ENCODE measurements around the gene IQGAP3.
"Not testable (repeated sequence)": the region's sequence is repeated elsewhere in the genome, so short reads cannot be mapped to it uniquely, and the experiment has no call there.

The IQGAP3 gene

DNA sequence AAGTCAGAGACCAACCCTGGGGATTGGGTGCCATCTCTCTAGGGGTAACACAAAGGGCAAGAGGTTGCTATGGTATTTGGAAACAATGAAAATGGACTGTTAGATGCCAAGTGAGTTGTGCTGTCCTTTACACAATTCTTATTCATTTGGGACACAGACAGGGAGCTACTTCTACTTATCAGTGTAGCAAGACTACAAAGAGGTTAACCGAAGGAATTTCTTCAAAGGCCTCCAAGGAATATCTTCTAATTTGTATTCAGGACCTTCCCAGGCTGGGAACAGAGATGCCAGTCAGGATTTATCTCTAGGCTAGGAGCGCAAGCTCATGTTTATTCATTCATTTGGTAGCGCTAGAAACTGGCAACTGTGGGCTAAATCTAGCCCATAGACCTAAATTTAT lies 21.8 kb upstream of the IQGAP3 start:
- FAIRE-seq = no peak

DNA sequence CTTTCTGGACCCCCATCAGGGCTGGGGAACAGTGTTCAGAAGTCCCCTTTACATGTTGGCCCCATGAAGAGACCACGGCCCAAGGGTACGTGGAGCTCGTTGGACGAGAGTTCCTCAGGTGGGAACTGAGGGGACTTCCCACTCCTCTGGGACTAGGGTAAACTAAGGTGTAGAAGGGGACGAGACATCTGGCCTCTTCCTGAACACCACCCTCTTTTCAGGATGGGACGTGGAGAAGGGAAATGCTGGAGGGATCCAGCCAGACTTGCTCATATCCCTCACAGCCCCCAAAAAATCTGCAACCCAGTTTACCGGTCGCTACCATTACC lies 21.3 kb upstream of the IQGAP3 start:
- FAIRE-seq = no peak

DNA sequence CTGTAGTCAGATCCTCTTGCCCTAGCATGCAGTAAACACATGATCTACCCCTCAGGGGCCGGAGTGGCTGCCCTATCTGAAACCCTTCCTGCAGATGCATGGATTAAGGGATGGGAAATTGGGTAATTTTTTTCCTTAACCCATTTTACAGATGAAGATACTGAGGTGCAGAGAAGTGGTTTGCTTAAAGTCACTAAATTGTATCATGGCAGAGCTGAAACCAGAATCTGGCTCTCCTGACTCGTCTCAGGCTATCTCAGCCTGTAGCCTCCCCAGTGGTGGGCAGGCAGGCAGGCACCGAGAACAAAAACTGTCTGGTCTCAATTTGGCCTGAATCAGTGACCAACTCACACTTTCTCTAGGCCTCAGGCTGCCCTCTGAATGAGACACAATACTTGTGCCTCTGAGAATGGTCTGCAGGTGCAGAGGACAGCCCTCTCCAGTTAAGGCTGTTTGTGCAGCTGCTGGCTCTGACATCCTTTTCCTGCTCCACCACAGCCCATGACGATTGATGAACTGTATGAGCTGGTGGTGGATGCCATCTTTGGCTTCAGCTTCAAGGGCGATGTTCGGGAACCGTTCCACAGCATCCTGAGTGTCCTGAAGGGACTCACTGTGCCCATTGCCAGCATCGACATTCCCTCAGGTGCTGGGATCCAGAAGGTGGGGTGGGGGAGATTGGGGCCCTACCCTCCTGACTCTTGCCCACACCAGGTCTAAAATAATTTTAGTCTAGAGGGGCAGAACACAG lies 20.7 kb upstream of the IQGAP3 start:
- no peak for FAIRE-seq

DNA sequence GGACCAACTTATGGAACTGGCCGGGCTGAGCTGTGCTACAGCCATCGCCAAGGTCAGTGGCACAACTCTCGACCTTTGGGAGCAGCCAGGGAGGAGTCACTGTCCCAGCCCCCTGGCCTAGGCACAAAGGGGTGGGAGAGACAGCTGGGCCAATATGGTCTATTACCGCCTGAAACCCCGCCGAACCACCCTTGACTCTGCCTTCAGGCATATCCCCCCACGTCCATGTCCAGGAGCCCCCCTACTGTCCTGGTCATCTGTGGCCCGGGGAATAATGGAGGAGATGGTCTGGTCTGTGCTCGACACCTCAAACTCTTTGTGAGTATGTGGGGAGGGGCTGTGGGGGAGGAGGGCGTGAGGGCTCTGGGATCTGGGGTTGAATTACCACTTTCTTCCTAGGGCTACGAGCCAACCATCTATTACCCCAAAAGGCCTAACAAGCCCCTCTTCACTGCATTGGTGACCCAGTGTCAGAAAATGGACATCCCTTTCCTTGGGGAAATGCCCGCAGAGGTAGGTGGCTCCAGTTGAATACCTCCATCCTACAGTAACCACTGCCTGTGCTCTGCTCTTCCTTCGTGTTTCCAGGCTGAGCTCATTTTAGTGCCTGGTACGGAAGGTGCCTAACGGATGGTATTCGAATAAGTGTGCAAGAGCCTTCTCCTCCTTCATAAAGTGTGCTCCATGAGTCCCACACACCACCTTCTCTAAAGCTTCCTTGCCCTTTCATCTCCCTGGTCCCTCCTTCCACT lies 20.0 kb upstream of the IQGAP3 start:
- FAIRE-seq = no peak

DNA sequence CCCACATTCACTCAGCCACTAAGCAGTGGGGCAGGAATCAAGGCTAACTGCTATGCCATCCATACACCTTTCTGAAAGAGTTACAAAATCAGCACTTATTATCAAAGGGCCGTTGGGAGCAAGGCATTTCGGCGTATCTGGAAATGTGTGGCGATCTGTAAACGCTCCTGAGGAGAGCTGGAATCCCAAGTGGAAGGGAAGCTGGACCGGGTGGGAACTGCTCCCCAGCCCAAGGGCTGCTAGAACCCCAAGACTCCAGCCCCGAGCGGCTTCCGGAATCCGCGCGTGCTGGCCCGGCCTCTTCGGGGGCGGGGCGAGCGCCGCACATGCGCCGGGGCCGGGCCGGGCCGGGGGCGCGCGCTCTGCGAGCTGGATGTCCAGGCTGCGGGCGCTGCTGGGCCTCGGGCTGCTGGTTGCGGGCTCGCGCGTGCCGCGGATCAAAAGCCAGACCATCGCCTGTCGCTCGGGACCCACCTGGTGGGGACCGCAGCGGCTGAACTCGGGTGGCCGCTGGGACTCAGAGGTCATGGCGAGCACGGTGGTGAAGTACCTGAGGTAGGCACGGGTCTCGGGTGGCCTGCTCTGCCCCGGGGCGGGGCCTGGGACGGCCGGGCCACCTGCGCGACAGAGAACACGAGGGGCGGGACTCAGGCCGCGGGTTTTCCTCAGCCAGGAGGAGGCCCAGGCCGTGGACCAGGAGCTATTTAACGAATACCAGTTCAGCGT lies 19.2 kb upstream of the IQGAP3 start, which contains the start of gene NAXE:
Gene NAXE, plus strand, starts transcription at position 345 of the 726 bp plus-strand sequence. Its CDS starts 29 bp downstream, at position 374.
- FAIRE-seq = no peak

DNA sequence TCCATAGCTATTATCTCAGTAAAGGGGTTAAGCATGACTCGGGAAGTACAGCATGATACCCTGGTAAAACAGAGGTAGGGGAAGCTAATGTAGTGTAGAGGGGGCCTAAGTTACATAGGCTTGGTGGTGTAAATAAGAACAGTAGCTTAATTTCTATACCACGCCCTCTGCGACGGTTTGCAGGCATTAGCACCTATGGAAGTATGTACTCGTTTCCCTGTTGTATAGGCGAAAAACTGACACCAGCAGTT lies 18.7 kb upstream of the IQGAP3 start:
- no peak for FAIRE-seq

DNA sequence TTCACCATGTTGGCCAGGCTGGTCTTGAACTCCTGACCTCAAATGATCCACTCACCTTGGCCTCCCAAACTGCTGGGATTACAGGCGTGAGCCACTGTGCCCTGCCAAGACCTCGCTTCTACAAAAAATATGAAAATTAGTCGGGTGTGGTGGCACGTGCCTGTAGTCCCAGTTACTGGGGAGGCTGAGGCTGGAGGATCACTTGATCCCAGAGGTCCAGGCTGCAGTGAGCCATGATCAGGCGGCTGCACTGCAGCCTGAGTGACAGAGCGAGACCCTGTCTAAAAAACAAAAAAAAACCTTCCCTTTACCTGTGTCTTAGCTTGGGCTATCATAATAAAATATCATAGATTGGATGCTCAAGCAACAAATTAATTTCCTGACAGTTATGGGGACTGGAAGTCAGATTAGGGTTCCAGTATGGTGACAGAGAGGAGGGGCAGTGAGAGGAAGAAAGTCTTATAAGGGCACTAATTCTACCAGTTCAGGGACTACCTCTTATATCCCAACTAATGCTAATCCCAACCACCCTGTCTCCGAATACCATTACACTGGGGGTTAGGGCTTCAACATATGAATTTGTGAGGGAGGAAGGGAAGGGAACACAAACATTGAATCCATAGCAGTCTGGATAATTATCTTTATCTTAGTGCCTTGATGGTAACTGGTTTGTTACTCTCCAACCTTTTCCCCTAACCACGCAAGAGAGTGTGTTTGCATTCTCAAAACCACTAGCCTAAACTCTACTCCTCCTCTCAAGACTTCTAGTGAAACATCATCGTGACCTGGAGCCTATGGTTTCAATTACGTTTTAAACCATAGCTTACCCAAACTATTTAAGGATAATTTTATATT lies 18.2 kb upstream of the IQGAP3 start:
- no peak for FAIRE-seq

DNA sequence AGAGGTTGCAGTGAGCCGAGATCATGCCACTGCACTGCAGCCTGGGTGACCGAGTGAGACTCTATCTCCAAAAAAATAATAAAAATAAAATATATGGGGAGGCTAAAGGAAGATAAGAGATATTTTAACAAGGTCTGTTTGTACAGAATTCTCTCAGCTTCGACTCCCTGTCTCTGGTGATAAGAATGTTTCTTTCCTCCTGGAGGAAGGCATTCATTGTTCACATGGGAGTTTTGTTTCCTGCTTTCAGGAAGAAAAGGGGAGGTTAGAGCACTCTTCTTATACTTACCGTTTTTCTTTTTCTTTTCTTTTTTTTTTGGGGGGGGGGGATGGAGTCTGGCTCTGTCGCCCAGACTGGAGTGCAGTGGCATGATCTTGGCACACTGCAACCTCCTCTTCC lies 17.2 kb upstream of the IQGAP3 start:
- no peak for FAIRE-seq

DNA sequence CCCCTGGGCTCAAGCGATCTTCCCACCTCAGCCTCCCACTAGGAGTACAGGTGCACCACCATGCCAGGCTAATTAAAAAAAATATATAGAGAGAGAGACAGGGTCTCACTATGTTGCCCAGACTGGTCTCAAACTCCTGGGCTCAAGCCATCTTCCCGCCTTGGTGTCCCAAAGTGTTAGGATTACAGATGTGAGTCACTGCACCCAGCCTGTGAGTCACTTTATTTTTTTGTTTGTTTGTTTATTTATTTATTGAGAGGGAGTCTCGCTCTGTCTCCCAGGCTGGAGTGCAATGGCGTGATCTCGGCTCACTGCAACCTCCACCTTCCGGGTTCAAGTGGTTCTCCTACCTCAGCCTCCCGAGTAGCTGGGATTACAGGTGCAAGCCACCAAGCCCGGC lies 15.6 kb upstream of the IQGAP3 start:
- not testable (repeated sequence) for FAIRE-seq

DNA sequence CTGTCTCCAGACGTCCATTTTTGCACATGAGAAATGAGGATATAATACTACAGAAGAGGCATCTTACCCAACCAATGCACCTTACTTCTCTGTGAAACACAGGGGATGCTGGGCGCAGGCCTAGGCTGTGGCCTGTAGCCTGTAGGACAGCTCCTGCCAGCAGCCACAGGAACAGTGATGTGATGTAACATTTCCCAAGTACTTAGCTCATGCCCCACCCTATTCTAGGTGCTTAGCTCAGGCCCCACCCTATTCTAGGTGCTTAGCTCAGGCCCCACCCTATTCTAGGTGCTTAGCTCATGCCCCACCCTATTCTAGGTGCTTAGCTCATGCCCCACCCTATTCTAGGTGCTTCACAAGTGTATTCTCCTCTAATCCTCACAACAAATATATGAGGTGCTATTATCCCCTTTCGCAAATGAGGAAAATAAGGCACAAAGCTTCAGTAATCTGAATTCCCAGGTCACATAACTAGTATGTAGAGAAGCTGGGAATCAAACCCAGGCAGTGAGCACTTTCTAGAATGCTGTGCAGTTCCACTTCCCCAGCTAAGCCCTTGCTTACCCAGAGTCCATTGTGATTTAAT lies 14.6 kb upstream of the IQGAP3 start:
- no peak for FAIRE-seq

DNA sequence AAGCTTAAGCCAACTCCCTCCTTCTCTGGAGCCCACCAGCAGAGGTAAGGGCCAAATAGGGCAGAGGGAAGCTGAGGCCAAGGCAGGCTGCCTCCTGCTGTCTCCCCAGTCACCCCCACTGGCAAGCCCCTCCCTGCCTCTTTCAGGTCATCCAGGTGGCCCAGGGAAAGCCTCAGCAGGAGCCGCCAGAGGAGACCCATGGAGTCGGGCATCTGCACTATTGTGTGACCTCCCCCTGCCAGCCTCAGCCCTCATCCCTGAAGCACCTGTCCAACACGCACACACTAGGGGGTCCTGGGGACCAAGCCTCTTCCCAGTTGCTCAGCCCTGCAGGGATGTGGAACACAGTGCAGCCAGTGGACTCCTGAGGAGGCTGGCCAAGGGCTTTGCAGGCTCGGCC lies 14.0 kb upstream of the IQGAP3 start:
- FAIRE-seq = no peak

DNA sequence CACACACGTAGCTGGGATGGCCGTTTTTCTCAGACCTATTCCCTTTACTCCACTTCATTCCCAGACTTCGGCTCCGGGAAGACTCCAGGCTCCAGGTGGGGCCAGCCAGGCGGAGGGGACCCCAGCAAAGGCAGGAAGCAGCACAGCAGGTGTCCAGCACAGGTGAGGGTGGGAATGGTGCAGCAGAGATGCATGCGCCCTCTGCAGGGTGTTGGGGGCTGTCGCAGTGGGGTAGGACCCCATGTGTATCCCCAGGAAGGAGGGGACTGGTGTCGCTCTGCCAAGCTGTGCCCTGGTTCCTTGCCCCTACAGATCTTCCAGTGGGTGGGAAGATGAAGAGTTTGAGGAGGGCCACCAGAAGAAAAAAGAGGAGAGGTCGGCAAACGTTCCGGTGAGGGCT lies 12.4 kb upstream of the IQGAP3 start:
- FAIRE-seq = no peak

DNA sequence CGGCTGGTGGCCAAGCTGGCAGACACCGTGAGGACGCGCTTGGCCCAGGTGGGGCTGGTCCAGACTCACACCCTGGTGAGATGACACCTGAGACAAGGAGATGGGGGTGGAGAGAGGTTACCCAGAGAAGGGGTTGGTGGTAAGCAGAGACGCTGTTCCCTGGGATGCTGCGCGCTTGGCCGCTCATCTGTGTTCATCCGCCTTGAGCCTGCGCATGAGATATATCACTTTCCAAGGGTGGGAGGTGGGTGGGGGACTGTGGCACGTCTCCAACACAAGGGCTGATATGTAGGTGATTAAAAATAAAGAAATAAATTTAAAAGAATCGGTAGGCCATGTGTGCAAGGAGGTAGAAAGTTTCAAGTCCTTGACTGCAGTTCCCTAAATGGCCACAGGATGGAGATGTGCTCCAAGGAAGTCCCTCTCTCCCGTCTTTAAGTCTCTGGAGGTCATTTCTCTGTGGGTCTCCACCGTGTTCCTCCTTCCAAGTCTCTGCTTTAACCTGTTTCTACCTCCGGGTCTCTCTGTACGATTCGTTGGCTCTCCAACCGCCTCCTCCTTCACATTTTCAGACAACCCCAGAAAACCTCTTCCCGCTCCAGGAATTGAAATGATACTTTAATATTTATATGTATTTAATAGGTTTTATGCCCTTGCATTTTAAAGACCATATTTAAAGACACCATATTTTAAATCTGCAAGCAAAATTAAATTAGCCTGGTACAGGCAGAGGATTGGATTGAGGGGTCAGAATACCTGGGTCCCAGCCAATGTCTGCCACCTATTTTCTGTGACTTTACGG lies 11.7 kb upstream of the IQGAP3 start:
- no peak for FAIRE-seq

DNA sequence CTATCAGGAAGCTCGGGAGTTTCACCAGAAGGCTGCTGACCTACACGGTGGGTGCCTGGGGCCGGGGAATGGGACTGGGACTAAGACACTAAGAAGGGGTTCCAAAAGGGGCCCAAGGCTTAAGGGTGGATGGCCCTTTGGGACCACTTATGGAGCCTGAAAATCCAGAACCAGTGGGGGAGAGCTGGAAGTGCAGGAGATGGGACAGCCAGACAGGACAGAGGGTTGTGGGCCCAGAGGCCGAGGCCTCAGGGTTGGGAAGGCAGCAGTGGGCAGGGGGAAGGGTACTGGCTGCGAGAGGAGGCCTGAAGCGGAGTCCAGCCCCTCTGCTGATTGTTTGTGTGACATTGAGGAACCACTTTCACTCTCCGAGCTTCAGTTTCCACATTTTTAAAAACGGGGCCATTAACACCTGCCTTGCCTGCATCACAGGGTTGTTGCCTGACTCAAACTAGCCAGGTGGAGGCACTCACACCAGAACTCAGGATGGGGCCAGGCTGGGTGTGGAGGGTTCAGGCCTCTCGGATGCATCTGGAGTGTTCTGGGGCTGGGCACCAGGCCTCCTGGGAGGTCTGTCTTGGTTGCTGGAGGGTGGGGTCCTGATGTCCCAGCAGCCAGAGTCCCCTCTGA lies 10.1 kb upstream of the IQGAP3 start:
- no peak for FAIRE-seq

DNA sequence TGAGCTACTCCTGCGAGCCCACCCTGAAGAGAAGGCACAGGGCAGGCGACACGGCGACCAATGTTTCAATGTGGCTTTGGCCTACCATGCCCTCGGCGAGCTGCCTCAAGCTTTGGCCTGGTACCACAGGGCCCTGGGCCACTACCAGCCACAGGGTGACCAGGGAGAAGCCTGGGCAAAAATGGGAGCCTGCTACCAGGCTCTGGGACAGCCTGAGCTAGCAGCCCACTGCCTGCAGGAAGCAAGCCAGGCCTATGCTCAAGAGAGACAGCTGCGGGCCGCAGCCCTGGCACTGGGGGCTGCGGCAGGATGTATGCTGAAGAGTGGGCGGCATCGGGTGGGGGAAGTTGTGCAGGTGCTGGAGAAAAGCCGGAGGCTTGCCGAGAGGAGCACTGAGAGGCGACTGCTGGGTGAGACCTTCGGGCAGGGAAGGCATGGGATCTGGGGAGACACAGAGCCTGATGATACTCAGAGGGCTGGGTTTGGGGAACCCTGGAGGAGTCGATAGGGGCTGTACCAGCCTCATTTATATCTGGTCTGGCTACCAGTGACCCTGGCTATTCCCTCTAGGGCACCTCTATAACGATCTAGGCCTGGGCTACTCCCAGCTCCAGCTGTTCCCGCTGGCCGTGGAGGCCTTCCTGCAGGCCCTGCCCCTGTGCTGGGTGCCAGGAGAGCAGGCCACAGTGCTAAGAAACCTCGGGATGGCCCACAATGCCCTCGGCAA lies 9.5 kb upstream of the IQGAP3 start:
- FAIRE-seq = no peak

DNA sequence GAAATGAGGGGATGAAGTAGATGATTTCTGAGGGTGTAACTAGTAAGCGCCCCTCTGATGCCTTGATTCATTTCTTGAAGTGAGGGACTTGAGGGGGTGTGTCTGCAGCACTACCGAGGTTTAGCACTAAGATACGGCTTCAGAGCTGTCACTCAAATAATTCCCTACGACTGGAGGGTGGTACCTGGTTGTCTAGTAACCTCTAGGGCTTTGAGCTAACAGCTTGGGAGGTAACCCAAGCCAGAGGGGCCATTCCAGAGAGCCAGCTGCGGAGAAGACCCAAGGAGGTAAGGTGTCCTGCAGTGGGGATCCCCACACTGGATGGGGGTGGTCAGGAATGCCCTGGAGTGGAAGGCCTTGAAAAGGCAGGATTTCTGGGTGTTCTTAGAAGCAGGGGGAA lies 7.1 kb upstream of the IQGAP3 start, which contains the start of gene TTC24:
Gene TTC24, plus strand, starts transcription at position 252 of the 400 bp plus-strand sequence. CDS start 1,642 bp downstream, outside the sequence.
- no peak for FAIRE-seq

DNA sequence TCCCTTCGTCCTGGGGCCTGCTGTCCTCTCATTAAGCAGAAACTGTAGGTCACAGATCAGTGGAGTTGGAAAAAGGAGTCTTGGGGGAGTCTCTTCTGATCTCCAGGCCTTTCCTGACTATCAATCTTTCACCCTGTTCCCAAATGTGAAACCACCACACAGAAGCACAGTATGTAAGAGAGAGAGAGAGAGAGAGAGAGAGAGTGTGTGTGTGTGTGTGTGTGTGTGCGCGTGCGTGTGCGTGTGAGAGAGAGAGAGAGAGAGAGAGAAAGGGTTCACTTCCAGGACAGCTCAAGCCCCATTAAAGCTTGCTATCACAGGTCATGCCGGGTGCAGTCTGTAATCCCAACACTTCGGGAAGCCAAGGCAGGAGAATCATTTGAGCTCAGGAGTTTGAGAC lies 5.7 kb upstream of the IQGAP3 start:
- FAIRE-seq = no peak

DNA sequence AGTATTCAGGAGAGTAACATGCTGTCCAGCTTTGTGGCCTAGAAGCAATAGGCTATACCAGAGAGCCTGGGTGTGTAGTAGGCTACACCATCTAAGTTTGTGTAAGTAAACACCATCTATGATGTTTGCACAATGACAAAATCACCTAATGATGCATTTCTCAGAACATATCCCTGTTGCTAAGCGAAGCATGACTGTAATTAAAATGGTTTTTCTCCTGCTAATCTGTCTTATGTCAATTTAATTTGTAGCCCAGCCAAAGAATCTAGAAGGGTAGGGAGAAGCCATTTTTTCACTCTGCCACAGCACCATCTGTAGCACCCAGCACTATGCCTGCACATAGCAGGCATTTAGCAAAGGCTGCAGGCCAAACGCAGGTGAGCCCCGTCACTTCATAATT lies 5.2 kb upstream of the IQGAP3 start:
- FAIRE-seq = peak; percentile 98

DNA sequence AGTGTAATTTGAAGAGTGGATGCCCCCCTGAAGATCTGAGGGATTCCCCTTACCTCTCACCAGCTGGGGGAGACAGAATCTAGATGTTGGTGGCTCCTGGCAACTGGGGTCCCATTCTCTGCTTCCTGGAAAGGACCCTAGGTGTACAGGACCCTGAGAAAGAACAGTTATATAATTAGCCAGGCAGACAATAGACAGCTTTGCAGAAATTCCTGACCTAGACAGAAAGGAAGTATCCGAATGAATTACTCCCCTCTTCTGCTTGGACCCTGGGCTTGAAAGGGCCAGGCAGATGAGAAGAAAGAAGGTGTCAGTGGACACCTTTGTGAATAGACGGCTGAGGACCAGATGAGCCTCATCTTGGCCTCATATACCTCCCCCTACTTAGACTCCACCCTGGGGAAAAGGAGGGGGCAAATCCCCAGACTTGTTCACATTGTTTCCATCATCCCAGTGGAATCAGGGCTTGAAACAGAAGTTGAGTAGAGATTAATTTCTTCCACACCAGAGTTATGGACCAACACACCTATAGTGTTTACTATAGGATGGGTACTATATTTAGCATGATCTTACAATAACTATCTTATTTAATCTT lies 1.8 kb upstream of the IQGAP3 start:
- no peak for FAIRE-seq

DNA sequence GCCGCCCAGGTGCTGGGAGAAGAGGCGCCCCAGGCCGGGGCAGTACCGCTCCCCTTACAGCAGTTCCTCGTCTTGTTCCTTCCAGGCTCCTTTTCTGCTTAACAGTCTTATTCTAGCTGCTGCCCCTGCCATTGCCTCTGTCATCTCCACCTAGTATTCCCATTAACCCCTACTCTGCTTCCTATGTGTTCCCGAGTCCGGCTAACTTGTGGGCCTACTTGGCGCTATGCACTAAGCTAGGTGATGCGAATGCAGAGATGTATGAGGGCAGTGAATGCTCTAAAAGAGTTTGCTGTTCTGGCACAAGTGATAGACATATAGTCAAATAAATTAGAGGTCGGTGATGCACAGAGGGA lies 276 bp upstream of the IQGAP3 start:
- no peak for FAIRE-seq

Measured in islet of Langerhans (tissue), 1 donor.